ENCODE results near the gene THSD8.
"Not testable (repeated sequence)": the region's sequence is repeated elsewhere in the genome, so short reads cannot be mapped to it uniquely, and the experiment has no call there.

THSD8 gene

DNA sequence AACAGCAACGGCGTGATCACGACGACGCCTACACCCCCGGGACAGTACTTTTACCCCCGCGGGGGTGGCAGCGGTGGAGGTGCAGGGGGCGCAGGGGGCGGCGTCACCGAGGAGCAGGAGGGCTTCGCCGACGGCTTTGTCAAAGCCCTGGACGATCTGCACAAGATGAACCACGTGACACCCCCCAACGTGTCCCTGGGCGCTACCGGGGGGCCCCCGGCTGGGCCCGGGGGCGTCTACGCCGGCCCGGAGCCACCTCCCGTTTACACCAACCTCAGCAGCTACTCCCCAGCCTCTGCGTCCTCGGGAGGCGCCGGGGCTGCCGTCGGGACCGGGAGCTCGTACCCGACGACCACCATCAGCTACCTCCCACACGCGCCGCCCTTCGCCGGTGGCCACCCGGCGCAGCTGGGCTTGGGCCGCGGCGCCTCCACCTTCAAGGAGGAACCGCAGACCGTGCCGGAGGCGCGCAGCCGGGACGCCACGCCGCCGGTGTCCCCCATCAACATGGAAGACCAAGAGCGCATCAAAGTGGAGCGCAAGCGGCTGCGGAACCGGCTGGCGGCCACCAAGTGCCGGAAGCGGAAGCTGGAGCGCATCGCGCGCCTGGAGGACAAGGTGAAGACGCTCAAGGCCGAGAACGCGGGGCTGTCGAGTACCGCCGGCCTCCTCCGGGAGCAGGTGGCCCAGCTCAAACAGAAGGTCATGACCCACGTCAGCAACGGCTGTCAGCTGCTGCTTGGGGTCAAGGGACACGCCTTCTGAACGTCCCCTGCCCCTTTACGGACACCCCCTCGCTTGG, 9.6 kb upstream of the THSD8 start:
- DNase-seq, result peak; percentile 81

DNA sequence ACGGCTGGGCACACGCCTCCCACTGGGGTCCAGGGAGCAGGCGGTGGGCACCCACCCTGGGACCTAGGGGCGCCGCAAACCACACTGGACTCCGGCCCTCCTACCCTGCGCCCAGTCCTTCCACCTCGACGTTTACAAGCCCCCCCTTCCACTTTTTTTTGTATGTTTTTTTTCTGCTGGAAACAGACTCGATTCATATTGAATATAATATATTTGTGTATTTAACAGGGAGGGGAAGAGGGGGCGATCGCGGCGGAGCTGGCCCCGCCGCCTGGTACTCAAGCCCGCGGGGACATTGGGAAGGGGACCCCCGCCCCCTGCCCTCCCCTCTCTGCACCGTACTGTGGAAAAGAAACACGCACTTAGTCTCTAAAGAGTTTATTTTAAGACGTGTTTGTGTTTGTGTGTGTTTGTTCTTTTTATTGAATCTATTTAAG, 9.0 kb upstream of the THSD8 start:
- no peak for DNase-seq

DNA sequence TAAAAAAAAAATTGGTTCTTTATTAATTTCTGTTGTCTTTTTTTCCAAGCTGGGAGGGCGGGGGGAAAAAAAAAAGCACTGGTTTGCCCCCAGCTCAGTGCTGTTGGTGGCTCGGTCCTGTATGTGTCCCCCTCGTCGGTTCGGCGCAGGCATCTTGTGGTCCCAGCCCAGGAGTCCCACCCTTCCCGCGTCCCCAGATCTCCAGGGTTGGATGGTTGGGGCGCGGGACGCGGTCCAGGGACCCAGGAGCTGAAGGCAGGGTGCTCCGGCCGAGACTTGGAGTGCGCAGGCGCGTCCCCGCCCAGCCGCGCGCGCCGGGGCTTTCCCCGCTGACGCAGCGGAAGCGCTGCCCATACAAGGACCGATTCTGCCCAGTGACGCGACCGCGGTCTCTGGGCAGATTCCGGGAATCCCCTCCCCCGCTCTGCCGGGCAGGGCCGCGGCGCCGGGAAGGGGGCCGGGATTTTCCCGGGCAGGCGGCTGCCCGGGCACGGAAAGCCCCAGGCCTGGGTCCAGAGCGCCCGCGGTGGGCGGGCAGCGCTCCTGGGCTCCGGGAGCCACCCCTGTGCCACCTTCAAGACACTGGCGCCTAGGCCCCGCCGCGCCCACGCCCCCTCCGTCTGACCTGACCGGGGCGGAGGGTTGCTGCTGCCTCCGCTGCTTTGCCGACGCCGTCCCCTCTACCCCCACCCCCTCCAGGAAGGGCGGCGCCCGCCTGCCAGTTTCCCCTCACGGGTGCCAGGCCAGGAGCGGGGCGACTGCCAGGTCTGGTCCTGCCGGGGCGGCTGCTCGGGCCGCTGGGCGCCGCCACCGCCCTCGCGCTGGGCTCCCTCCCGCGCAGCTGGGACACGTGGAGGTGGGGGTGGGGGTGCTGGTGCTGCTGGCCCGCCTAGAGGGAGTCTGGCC, 8.3 kb upstream of the THSD8 start:
- peak; percentile 95 for DNase-seq

- DNase-seq, result no peak
These were observed 7.5 kb upstream of the THSD8 start for GRCh38 chr19:12794196-12794941.

- DNase-seq, result no peak
These were observed 6.9 kb upstream of the THSD8 start for GRCh38 chr19:12794971-12795381.

GRCh38 chr19:12796146-12797071, 5.5 kb upstream of the THSD8 start:
- DNase-seq, result peak; percentile 77

- no peak for DNase-seq
These were observed 4.7 kb upstream of the THSD8 start for GRCh38 chr19:12797141-12797587.

DNA sequence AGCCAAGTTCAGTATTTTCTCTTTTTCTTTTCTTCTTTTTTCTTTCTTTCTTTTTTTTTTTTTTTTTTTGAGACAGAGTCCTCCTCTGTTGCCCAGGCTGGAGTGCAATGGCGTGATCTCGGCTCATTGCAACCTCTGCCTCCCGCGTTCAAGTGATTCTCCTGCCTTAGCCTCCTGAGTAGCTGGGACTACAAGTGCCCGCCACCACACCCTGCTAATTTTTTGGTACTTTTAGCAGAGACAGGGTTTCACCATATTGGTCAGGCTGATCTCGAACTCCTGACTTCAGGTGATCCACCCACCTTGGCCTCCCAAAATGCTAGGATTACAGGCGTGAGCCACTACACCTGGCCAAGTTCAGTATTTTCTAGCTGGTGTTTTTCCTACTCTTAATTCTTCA, 4.3 kb upstream of the THSD8 start:
- not testable (repeated sequence) for DNase-seq

- no peak for DNase-seq
These were observed 2.0 kb upstream of the THSD8 start for GRCh38 chr19:12799742-12800465.

DNA sequence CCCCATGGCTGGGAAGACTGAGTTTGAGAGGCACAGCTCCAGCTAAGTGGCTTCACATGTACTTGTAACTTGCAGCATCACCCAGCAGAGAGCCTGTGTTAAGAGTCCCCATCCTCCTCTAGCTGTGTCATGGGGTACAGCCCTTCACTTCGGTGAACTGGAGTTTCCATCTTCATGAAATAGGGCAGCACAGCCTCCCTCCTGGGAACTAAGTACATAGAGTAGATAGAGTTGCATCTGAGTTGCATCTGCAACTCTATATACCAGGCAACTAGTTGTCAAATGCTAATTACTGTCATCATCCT, 1.5 kb upstream of the THSD8 start:
- peak; percentile 60 for DNase-seq

DNA sequence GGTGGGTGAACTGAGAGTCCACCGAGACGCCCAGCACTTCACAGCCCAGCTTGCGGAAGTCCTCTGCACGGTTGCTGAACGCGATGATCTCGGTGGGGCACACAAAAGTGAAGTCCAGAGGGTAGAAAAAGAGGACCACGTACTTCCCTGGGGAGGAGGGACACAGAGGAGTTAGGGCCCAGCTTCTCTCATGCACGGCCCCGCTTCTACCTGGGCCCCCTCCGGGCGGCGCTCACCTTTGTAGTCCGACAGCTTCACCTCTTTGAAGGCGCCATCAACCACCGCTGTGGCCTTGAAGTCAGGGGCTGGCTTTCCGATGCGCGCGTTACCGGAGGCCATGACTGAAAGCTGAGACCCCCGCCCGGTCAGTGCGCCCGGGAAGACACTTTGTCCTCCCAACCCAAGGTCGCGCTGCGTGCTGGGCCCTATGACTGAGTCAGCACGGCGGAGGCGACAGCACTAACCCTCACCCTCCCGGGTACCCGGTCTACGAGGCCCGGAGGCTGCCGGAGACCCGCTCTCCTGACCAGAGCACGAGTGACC, 875 bp upstream of the THSD8 start:
- DNase-seq, result no peak

DNA sequence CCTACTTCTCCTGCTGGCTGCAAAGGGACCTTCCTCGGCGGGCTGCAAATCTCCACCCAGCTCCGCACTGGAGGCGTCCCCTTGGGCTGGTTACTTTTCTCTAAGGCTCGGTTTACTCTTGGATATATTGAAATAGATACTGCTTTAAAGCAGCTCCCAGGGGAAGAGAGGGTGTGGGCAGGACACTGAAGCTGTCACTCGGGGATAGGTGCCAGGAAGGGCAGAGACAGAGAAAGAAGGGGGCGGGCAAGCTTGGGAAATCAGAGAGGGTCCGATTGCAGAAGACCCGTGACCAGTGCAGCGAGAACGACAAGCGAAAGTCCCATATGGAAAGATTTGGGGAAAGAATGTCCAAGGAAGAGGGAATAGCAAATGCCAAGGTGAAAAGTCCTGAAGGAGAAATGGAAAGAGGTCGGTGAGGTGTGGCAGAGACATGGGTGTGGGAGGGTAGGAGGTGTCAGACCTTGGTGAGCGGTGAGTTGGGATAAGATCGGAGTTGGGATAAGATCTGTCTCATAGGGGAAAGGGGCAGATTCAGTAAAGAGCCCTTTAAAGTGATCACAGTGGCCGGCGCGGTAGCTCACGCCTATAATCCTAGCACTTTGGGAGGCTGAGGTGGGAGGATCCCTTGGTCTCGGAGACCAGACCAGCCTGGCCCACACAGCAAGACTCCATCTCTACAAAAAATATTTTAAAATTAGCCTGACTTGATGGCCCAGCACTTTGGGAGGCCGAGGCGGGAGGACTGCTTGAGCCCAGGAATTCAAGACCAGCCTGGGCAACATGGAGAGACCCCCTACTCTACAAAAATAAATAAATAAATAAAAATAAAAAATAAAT, 618 bp downstream of the THSD8 start:
- DNase-seq, result no peak

GRCh38 chr19:12804051-12804450, 2.2 kb downstream of the THSD8 start:
- no peak for DNase-seq

GRCh38 chr19:12806242-12807081, 4.6 kb downstream of the THSD8 start, which contains the start of gene RNASEH2A:
Gene RNASEH2A (plus strand): TSS chr19:12806584. CDS start chr19:12806674, 90 bp downstream.
- peak; percentile 88 for DNase-seq

DNA sequence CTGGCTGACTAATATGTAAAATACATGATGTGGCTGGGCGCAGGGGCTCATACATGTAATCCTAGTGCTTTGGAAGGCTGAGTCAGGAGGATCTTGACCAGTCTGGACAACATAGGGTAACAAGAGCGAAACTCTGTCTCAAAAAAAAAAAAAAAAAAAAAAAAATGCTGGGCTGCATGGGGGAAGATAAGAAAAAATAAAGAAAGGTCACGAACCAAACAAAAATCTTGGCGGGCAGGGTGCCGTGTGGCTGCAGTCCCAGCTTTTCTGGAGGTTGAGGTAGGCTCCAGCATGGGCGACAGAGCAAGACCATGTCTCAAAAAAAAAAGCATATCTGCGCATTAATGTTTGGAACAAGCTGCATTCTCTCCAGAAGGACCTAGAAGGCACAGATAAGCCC, 13.2 kb downstream of the THSD8 start:
- DNase-seq, result no peak

DNA sequence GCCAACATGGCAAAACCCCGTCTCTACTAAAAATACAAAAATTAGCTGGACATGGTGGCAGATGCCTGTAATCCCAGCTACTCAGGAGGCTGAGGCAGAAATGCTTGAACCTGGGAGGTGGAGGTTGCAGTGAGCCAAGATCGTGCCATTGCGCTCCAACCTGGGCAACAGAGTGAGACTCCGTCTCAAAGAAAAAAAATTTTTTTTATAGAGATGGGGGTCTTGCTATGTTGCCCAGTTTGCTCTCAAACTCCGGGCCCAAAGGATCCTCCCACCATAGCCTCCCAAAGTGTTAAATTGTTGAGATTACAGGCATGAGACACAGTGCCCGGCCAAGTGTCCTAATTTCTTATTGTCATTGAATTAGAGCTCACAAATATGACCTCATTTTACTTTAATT, 15.3 kb downstream of the THSD8 start:
- DNase-seq, result not testable (repeated sequence)

DNA sequence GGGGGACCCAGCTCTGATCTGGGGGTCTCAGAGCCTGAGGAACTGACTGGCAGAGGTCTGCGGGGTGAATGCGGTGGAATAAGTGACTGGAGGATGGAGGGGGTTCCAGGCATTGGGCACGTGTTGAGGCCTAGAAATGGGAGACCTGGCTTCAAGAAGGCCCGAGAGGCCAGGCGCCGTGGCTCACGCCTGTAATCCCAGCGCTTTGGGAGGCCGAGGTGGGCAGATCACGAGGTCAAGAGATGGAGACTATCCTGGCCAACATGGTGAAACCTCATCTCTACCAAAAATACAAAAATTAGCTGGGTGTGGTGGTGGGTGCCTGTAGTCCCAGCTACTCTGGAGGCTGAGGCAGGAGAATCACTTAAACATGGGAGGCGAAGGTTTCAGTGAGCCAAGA, 15.9 kb downstream of the THSD8 start:
- DNase-seq, result not testable (repeated sequence)

- no peak for DNase-seq
These were observed 19.9 kb downstream of the THSD8 start for GRCh38 chr19:12821761-12822160.
